BJ (cell line): ENCODE data around the gene SNAI3. TPM values are rescaled to one million over a fixed set of nuclear protein-coding genes. Genes with fewer than 3 reads are reported as not detected.

Experiments
- CTCF ChIA-PET: fragments of 350-600 bp; formaldehyde crosslinking; extraction: SDS; loops from one replicate; lab custom pipeline; 2021; ENCODE audit warnings: antibody characterized with exemption, inconsistent platforms; lab: Yijun Ruan, JAX
- POLR2A ChIA-PET: fragments of 300-600 bp; sonication (Branson Sonifier 250); formaldehyde crosslinking; extraction: SDS; loops from one replicate; lab custom pipeline; 2021; ENCODE audit warnings: antibody characterized with exemption; lab: Charles Lee
- DNase-seq: peaks from one replicate; pipeline ENCODE4 v3.0.0-alpha.2; 2011; ENCODE audit warnings: low read depth
- H3K27me3 ChIP-seq: 2 replicates; pipeline ENCODE4 v1.6.0; 2011; ENCODE audit warnings: low read length; ENCODE audit not compliant: control insufficient read depth, insufficient read depth
- H3K36me3 ChIP-seq: 2 replicates; pipeline ENCODE4 v1.5.1; 2011; ENCODE audit warnings: low read length; ENCODE audit not compliant: control insufficient read depth, insufficient read depth
- H3K4me3 ChIP-seq: 2 replicates; pipeline ENCODE4 v1.5.1; 2011; ENCODE audit warnings: low read depth, mild to moderate bottlenecking, control low read depth, low read length
- polyA plus RNA-seq: library from polyadenylated mRNA; depleted of rRNA; stranded (reverse); fragments of >200 nt; gene quantifications from 2 replicates; pipeline ENCODE4 v1.2.3, GENCODE V29; 2011
- TF ChIP-seq, protein P1 (sequence below): IDR thresholded peaks from 2 replicates; pipeline ENCODE4 v1.5.1; 2011; ENCODE audit warnings: low read depth, mild to moderate bottlenecking, control low read depth, inconsistent platforms, low read length, moderate library complexity; ENCODE audit not compliant: insufficient read depth

SNAI3 gene
- polyA plus RNA-seq, 1 experiment: not detected

DNA sequence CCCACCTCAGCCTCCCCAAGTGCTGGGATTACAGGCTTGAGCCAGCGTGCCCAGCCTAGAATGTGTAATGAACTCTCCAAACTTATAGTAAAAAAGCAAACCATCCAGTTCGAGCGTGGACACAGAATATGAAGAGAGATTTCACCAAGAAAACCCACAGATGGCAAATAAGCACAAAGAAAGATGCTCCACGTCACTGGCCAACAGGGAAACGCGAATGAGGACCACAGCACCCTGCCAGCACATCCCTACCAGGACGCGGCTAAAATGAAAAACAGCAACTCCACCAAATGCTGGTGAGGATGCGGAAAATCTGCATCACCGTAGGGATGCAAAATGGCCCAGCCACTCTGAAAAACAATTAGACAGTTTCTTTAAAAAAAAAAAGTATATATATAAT, 24.8 kb downstream of the SNAI3 start:
- DNase-seq: no peak
- H3K27me3 ChIP-seq: no peaks in the 10 kb centered on the region
- no peak overlapping the region for H3K4me3 ChIP-seq

DNA sequence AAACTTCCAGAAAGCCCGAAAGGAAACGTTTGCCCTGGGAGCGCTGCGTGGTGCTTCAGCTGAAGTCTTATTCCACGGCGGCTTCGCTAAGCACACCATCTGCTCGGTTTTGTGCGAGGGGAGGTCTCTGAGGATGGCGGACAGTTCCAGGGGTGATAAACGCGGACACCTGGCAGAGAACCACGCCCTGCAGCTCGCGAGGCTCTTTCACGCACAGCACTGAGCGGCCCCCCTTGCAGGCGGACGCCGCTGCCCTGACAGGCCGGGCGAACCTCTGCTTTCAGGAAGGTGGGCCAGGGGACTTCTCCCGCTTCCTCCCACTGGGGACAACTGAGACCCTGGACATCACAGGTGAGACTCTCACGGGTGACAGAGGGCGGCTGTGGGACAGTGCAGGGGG, 27.1 kb downstream of the SNAI3 start:
- TF ChIP-seq, protein P1, sequence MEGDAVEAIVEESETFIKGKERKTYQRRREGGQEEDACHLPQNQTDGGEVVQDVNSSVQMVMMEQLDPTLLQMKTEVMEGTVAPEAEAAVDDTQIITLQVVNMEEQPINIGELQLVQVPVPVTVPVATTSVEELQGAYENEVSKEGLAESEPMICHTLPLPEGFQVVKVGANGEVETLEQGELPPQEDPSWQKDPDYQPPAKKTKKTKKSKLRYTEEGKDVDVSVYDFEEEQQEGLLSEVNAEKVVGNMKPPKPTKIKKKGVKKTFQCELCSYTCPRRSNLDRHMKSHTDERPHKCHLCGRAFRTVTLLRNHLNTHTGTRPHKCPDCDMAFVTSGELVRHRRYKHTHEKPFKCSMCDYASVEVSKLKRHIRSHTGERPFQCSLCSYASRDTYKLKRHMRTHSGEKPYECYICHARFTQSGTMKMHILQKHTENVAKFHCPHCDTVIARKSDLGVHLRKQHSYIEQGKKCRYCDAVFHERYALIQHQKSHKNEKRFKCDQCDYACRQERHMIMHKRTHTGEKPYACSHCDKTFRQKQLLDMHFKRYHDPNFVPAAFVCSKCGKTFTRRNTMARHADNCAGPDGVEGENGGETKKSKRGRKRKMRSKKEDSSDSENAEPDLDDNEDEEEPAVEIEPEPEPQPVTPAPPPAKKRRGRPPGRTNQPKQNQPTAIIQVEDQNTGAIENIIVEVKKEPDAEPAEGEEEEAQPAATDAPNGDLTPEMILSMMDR: no peak
- Histone ChIP-seq H3K36me3 (peaks cover 6% of the 10 kb centered on the region), H3K4me3 (no peak overlapping the region), H3K27me3 (no peaks in the 10 kb centered on the region)
- POLR2A ChIA-PET: no interaction called here
- CTCF ChIA-PET: no interaction called here
- DNase-seq: no peak

More for the DNA sequence above, 24.8 kb downstream of the SNAI3 start:
- ChIA-PET POLR2A (no interaction called here), CTCF (interaction anchor here (1.0 kb wide), 1 partner anchor 10 kb away, joined by 6 read pairs; no protein-coding TSS in a partner anchor)
- TF ChIP-seq, protein P1: no peak
- H3K36me3 ChIP-seq: no peaks in the 10 kb centered on the region; the same call in 1 of the 2 replicates

DNA sequence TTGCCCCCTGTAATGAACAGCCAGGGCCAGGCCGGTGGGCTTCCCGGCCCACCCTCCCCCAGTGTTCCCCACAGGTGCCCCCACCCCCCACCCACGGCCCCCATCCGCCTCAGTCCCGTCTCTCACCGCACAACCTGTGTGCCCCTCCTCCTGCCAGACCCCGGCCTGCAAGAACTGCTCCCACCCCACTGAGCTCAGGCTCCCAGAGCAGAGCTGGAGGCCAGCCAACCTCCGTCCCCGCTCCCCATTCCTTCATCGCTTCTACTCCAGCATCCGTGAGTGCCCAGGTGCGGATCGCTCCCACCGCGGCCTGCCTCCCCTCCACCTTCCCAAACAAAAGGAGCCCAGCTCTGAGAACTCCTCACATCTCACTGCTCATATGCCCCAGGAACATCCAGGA, 27.6 kb downstream of the SNAI3 start:
- ChIA-PET POLR2A (no interaction called here), CTCF (no interaction called here)
- DNase-seq: no peak
- TF ChIP-seq, protein P1: no peak
- Histone ChIP-seq H3K4me3 (no peak overlapping the region), H3K27me3 (no peaks in the 10 kb centered on the region), H3K36me3 (peaks cover 6% of the 10 kb centered on the region)

DNA sequence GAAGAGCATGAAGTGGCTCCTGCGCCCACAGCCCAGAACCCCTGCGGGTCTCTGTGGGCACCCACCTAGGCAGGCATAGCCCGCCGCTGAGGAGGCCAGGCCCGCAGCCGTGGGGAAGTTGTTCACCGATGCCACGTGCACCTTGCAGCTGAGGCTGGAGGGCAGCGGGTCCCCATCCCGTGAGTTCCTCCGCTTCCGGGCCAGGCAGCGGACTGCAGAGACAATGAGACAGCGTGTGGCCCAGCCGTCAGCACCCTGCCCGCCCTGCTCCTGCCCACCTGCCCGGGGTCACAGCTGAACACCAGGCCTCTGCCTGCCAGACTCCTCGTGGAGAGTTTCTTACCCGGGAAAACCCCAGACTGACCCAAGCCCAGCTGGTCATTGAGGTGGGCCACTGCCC, 28.9 kb downstream of the SNAI3 start:
- Histone ChIP-seq H3K27me3 (no peaks in the 10 kb centered on the region), H3K36me3 (peaks cover 6% of the 10 kb centered on the region), H3K4me3 (no peak overlapping the region)
- no peak for DNase-seq
- ChIA-PET CTCF (no interaction called here), POLR2A (no interaction called here)
- TF ChIP-seq, protein P1: no peak

DNA sequence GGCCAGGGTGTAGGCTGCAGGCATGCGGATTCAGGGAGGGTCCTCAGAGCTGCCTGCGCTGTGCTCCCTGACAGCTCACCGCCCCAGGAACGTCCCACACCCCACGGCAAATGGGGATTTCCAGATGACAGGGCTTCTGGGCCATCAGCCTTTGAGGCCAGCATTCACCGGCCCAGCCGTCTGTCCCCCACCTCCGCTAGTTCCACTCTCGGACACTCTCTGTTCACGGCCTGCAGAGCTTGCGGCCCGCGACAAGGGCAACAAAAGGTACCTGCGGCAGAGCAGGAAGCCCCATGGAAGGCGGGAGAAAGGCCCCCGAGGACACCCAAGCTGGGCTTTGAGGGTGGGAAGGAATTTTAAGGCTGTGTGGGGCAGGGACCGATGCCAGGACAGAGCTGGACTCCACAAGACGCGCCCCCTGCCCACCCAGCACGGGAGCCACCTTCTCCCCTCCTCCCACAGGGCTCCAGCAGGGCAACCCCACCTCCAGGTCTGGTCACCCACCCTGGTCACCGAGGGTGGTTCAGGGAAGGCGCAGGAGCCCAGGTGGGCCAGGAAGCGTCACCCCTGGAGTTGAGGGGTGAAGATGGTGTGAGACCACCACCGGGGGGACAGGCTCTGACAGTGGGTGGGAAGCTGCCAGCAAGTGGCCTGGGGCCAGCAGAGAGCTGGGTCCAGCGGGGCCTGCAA, 29.9 kb downstream of the SNAI3 start:
- TF ChIP-seq, protein P1: no peak
- no peak for DNase-seq
- peaks cover 6% of the 10 kb centered on the region for H3K36me3 ChIP-seq

More for the DNA sequence above, 29.9 kb downstream of the SNAI3 start:
- POLR2A ChIA-PET: no interaction called here
- H3K4me3 ChIP-seq: no peak overlapping the region
- CTCF ChIA-PET: no interaction called here
- H3K27me3 ChIP-seq: no peaks in the 10 kb centered on the region
